Epithelial cell of esophagus (primary cell): ENCODE results near the gene SIGLEC9.

Experiments
- DNase-seq: peaks from one replicate; pipeline ENCODE4 v3.0.0; 2010; ENCODE audit warnings: low read depth
- H3K4me3 ChIP-seq: 2 replicates; pipeline ENCODE4 v1.5.1; 2011; ENCODE audit warnings: mild to moderate bottlenecking, low read length, control low read depth
- TF ChIP-seq, protein P1 (sequence below): IDR thresholded peaks from 2 replicates; pipeline ENCODE4 v1.5.1; 2011; ENCODE audit warnings: low read depth, mild to moderate bottlenecking, low read length, control low read depth, inconsistent platforms; ENCODE audit not compliant: insufficient read depth; ENCODE audit errors: missing control alignments

Gene SIGLEC9

DNA sequence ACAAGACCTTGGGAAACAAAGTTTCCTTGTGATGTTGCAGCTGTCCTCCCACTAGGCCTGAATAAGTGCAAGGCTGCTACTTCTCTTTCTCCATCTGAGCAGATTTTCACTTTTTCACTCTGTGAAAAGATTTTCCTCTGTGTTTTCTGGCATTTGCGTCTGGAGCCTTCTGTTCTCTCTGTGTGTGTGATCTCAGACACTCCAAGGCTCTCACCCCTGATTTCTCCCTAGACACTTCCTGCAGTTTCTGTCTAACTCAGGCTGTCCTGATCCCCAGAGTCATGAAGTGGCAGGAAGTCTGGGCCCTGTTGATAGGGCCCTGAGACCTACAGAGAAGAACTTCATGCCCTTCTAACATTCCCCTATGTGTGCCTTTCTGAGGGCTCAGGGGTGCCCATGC, 54.5 kb downstream of the SIGLEC9 start:
- TF ChIP-seq, protein P1, sequence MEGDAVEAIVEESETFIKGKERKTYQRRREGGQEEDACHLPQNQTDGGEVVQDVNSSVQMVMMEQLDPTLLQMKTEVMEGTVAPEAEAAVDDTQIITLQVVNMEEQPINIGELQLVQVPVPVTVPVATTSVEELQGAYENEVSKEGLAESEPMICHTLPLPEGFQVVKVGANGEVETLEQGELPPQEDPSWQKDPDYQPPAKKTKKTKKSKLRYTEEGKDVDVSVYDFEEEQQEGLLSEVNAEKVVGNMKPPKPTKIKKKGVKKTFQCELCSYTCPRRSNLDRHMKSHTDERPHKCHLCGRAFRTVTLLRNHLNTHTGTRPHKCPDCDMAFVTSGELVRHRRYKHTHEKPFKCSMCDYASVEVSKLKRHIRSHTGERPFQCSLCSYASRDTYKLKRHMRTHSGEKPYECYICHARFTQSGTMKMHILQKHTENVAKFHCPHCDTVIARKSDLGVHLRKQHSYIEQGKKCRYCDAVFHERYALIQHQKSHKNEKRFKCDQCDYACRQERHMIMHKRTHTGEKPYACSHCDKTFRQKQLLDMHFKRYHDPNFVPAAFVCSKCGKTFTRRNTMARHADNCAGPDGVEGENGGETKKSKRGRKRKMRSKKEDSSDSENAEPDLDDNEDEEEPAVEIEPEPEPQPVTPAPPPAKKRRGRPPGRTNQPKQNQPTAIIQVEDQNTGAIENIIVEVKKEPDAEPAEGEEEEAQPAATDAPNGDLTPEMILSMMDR: no peak
- no peak for DNase-seq
- H3K4me3 ChIP-seq: no peak overlapping the region
